Activated naive CD8-positive, alpha-beta T cell (primary cell): Measurements from ENCODE around the gene RERGL.
"Not testable (repeated sequence)": the region's sequence is repeated elsewhere in the genome, so short reads cannot be mapped to it uniquely, and the experiment has no call there.

Experiments used
- H3K27ac Mint-ChIP-seq: one replicate; pipeline ENCODE4 v1.8.0; 2021; ENCODE audit warnings: mixed read lengths
- H3K27me3 Mint-ChIP-seq: one replicate; pipeline ENCODE4 v1.8.0; 2021; ENCODE audit warnings: mixed read lengths
- H3K36me3 Mint-ChIP-seq: one replicate; pipeline ENCODE4 v1.8.0; 2021; ENCODE audit warnings: mixed read lengths
- H3K4me1 Mint-ChIP-seq: one replicate; pipeline ENCODE4 v1.8.0; 2021; ENCODE audit warnings: low read depth, mixed read lengths
- H3K4me3 Mint-ChIP-seq: one replicate; pipeline ENCODE4 v1.8.0; 2021; ENCODE audit warnings: mild to moderate bottlenecking, mixed read lengths
- H3K9me3 Mint-ChIP-seq: one replicate; pipeline ENCODE4 v1.8.0; 2021; ENCODE audit warnings: low read depth, mixed read lengths

Gene RERGL

GRCh38 chr12:18066666-18067065 lies 23.3 kb downstream of the RERGL start:
- Mint-ChIP-seq H3K27ac (no peak overlapping the region), H3K4me1 (no peaks in the 10 kb centered on the region), H3K4me3 (no peak overlapping the region), H3K36me3 (no peaks in the 10 kb centered on the region), H3K9me3 (peaks cover 8% of the 10 kb centered on the region), H3K27me3 (no peaks in the 10 kb centered on the region)

GRCh38 chr12:18062867-18063266 lies 27.1 kb downstream of the RERGL start:
- H3K4me1 Mint-ChIP-seq, H3K4me3 Mint-ChIP-seq, H3K27ac Mint-ChIP-seq, H3K36me3 Mint-ChIP-seq, H3K27me3 Mint-ChIP-seq: not testable (repeated sequence)
- peaks cover 17% of the 10 kb centered on the region for H3K9me3 Mint-ChIP-seq

GRCh38 chr12:18057051-18057450 lies 32.9 kb downstream of the RERGL start:
- Mint-ChIP-seq H3K4me1 (no peaks in the 10 kb centered on the region), H3K36me3 (no peaks in the 10 kb centered on the region), H3K9me3 (peaks cover 21% of the 10 kb centered on the region), H3K27me3 (no peaks in the 10 kb centered on the region), H3K27ac (no peak overlapping the region), H3K4me3 (no peak overlapping the region)

GRCh38 chr12:18054925-18055619 lies 34.9 kb downstream of the RERGL start:
- peaks cover 22% of the 10 kb centered on the region for H3K9me3 Mint-ChIP-seq
- H3K4me1 Mint-ChIP-seq = no peaks in the 10 kb centered on the region
- no peaks in the 10 kb centered on the region for H3K27me3 Mint-ChIP-seq
- no peak overlapping the region for H3K4me3 Mint-ChIP-seq
- no peak overlapping the region for H3K27ac Mint-ChIP-seq
- H3K36me3 Mint-ChIP-seq = no peaks in the 10 kb centered on the region

GRCh38 chr12:18045446-18045992 lies 44.5 kb downstream of the RERGL start:
- Mint-ChIP-seq H3K4me3 (no peak overlapping the region), H3K27ac (no peak overlapping the region), H3K9me3 (no peaks in the 10 kb centered on the region), H3K36me3 (no peaks in the 10 kb centered on the region), H3K4me1 (no peaks in the 10 kb centered on the region), H3K27me3 (no peaks in the 10 kb centered on the region)

GRCh38 chr12:18040060-18040742 lies 49.8 kb downstream of the RERGL start:
- not testable (repeated sequence) for H3K4me1 Mint-ChIP-seq, H3K4me3 Mint-ChIP-seq, H3K27ac Mint-ChIP-seq, H3K36me3 Mint-ChIP-seq, H3K27me3 Mint-ChIP-seq
- peaks cover 12% of the 10 kb centered on the region for H3K9me3 Mint-ChIP-seq
